Inferior parietal cortex (tissue), 1 donor: ENCODE data around the gene OBI1.
"Not testable (repeated sequence)": the region's sequence is repeated elsewhere in the genome, so short reads cannot be mapped to it uniquely, and the experiment has no call there.

Experiments used
- DNase-seq: peaks from one replicate; pipeline ENCODE4 v3.0.0-alpha.2; 2016; ENCODE audit errors: extremely low spot score

The OBI1 gene

DNA sequence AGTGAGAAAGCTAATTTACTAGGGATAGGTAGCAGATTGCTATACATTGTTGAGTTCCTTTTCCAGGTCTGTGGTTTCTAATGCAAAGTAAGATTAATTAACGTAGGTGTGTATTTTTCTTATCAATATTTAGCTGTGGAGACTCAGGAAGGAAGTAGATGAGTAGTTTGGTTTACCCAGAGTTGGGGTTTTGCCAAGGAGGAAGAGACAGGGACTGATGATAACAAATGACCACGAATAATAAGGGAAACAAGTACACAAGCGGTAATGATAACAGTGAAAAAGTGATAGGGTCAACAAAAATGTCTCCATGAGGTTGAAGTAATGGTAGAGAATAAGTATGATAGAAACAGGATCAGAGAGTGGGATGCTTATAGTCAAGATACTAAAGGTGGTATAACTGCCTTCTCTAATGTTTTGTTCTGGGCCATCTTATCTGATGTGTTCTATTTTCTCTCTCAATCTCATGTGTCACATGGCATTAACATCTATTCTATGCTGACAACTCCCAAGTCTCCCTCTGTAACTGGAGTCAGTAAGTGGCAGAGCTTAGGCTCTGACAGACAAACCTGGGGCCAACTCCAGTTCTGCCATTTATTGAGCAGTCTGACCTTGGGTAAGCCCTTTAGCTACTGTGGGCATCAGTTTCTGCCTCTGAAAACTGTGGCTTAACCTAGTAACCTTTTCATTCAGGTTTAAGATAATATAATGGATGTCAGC lies 8.8 kb downstream of the OBI1 start:
- DNase-seq: no peak

DNA sequence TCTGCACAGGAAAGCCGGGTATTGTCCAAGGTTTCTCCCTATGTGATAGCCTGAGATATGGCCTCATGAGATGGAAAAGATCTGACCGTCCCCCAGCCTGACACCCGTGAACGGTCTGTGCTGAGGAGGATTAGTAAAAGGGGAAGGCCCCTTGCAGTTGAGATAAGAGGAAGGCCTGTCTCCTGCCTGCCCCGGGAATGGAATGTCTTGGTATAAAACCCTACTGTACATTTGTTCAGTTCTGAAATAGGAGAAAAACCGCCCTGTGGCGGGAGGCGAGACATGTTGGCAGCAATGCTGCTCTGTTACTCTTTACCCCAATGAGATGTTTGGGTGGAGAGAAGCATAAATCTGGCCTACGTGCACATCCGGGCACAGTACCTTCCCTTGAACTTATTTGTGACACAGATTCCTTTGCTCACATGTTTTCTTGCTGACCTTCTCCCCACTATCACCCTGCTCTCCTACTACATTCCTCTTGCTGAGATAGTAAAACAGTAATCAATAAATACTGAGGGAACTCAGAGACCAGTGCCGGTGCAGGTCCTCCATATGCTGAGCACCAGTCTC lies 11.8 kb downstream of the OBI1 start:
- not testable (repeated sequence) for DNase-seq

DNA sequence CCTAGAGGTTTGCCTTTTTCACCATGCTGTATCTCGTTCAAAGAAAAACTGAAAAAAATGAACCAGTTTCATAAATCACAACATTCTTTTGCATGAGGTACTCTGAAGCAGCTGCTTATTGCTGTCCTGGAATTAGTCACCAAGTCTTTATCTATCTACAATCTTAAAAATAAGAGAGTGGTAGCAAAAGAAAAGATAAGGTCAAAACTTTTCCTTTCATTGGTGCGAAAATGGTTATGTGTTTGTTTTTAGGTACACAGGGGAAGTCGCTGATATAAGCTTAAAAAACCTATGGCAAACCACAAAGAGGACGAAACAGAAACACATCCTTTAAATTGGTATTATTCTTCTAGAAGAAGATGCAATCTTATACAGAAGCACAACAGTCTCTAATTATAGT lies 20.7 kb downstream of the OBI1 start:
- no peak for DNase-seq

DNA sequence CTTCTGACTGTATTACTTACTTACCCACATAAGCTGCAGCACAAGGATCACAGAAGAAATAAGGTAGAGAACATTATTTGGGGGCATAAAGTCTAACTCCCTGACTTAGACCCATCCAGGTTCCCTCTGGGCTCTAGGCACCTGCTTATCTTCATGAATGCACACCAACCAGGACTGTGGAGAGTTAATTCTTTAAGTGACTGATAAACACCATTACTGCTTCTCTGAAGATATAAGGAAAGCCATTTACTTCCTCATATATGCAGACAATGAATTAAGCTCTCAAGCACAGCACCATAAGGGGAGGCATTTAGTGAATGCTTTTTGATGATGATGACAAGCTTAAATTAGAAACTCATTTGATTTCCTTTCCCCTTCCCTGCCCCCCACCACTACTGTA lies 22.5 kb downstream of the OBI1 start:
- no peak for DNase-seq

DNA sequence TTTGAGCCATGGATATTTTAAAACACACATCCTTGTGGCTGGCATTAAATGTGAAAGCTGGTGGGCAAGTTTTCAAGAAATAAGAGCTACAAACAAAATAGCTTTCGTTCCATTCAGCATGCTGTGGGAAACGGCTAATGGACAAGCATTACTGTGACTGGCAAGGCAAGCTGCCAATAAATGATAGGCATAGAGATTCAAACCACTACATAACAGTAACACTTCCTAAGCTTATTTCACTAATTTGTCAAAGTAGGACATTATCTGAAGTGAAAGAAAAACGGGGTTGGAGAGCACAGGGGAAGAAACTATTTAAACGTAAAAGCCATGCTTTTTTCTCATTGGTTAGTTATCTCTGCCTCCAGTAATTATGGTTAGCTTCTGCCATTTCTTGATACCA lies 26.0 kb downstream of the OBI1 start:
- DNase-seq: no peak

DNA sequence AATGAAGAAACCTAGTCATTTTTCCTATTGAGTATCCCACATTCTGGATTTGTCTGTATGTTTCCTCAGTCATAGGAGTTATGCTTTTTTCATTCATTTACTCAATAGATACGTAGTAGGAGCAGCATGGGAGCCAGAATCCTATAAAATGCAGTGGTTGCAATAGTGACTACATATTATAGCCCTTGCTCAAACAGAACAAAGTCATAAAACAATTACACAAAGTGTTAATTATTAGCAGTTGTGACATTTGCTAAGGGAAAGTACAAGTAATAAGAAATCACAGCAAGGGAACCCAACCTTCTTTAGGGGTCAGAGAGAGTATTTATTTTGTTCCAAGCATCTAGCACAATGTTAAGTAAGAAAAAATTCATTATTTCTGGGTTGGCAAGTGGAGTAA lies 27.9 kb downstream of the OBI1 start:
- no peak for DNase-seq

DNA sequence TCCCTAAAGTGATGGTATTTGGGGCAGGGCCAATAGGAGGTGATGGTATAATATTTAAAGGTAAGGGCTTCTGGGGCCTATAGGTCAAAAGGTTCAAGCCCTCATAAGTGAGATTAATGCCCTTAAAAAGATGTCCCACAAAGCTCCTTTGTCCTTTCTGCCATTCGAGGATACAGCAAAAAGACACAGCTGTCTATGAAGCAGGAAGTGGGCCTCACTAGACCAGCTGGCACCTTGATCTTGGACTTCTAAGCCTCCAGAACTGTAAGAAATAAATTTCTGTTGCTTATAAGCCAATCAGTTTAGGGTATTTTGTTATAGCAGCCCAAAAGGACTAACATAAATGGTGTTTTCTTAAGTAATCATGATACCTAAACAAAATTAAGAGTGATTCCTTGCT lies 28.4 kb downstream of the OBI1 start:
- DNase-seq: no peak

DNA sequence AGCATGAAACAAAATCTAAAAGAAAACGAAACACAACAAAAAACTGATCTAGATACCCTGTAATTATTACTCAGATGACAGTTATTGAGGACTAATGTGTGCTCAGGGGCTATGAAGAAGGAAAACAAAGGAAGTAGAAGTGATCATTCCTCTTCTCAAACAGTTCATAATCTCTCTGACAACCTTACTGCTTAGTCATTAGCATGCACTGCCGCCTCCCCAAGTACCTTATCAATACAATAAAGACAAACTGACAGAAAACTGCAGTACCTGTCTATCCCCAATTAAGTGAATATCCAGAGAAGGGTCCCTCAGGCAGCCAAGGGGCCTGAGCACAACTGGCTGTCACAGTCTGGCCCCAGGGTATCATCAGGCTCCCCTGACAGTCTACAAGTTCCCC lies 33.6 kb downstream of the OBI1 start:
- DNase-seq: no peak

DNA sequence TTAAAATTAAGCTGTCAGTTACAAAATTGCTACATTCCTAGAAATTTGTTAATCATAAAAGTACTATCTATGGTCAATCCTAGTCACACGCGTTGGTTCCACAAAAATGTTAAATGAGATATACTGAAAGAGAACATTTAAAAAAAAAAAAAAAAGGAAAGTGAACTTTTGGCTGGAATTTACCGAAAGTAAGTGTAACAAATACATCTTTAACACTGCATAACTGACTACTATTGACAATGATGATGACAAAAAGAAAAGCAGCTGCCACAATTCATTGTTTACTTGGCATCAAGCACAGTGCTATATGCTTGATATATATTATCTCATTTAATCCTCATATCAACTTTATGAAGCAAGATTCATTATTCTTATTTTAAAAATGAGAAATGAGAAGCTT lies 35.8 kb downstream of the OBI1 start:
- DNase-seq: no peak

DNA sequence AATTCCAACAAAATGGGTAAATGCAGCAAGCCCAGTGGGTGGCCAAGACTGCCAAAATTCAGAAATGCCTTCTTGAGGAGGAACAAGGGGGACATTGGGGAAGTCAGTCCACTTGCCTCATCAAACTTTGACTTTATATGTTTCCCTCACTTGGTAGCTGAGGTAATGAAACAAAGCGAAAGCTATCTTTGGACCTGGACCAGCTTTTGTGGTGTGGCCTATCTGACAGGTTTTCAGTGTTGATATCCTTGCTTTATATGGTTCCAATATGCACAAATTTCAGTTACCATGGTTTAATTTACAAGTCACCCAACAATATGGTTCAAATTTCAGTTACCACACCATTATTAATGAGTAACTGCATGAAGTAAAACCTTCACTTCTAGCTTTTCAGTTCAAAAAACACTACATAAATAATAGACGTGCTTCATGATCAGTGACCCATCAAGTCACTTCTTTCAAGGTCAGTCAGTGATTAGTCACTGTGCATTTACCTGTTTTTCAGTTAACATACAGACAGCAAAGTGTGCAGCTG lies 38.0 kb downstream of the OBI1 start:
- DNase-seq: no peak

DNA sequence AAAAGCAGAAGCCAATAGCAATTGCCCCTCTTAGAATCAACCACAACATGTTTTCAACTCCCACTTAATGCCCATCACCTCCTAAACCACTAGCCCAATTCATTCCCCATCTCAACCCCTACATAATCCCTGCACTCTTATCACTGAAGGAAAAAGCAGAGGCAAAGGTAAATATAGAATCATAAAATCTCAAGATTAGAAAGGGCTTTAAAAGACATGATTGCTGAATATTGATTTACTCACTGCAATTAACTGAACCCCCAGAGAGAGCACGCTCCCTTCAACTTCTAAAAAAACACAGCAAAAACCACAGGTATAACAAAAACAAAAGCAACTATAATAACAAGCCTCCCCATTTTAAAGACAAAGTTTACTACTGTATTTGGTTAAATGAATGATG lies 40.5 kb downstream of the OBI1 start:
- no peak for DNase-seq

DNA sequence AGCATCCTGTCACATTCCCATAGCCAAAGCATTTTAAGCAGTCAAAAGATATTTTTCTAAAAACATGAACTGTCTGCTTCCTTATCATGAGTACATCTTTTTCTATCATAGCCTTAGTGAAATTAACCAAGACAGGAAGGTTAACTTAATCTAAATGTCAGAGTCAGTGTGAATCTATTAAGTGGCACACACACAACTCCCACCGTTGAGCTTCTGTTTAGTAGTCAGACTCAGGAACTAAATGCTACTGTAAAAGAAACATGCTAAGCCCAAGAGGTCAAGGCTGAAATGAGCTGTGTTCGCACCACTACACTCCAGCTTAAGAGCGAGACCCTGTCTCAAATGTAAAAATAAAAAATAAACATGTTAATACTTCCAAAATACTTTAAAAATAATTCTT lies 47.9 kb downstream of the OBI1 start:
- DNase-seq: no peak

DNA sequence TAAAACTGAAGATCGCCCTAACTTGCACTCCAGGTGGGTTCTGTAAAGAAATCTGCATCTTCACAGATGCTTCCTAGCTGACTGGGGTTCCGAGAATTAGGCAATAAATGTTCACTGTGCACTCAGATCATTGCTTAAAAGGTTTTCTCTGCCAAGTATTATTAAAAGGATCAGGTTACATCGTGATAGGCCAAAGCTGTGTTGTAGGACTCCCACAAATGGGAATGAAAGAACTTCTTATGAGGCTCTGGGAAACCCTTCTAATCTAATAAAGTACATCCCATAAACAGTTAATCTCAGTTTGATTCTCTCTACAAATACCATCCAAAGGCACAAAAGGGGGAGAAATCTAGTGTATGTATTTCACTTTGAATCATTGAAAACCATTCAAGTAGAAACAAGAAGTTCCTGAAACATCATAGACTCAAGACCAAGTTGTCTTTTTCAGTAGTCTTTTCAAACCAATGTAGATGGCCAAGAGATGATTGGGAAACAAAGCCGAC lies 48.5 kb downstream of the OBI1 start:
- no peak for DNase-seq

DNA sequence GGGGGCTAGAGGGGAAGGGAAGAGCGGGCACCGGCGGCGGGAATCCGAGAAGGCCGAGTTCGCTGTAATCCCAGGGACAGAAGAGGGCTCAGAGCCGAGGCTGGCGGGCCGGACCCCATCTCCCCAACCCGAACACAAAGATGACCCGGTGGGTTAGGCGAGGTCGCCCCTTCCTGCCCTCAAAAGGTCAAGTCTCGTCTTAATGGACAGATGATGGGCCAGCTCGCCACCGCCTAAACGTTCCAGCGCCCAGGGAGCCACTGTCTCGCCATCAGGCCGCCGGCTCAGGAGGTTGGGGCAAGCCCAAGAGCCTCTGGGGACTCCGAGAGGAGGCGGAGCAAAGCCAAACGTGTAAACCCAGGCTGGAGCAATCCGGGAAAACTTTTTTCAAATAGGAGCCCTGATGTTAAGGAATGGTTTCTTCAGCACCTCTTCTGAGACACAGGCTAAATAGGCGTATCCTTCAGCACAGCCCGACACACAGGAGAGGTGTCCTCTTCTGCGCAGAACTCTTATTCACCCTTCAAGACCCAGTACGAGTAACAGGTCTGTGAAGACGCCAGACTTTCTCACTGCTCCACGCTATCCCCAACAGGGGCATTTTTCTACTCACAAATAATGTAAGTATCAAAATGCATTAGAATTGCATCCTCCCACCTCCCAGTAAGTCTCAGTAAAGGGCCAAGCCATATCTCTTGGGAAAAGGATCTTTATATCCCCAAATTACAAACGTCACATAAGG lies 49.3 kb downstream of the OBI1 start:
- DNase-seq: no peak

DNA sequence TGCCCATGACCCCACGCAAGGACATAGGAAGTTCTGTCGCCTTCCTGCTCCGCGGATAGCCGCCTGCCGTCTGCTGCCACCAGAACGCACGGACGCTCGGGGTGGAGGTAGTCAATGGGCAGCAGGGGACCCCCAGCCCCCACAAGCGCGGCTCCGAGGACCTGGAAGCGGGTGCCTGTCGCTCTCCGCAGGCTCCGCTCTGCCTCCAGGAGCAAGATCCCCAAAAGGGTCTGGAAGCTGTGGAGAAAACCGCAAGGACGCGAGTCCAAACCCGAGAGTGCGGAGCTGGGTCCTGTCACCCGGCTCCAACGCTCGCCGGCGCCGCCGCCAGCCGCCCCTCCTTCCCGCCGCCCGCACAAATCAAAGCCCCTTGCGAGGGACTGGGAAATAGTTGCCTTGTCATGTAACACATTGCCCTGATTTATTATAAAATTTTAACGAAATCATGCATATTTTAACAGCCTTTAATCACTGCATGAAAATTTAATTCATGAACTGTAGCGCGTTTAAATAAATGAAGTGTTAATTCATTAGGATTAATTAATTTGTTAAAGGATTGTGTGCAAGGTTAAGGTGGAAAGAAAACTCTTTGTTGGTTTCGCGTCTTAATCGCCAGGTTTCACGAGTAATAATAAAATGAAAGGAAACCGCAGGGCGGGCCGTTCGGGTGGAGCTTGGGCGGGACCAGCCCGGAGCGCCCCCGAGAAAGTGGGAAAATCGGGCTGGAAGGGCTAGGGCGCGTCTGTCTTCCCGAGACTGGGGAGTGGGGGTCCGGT lies 50.1 kb downstream of the OBI1 start:
- DNase-seq: no peak

DNA sequence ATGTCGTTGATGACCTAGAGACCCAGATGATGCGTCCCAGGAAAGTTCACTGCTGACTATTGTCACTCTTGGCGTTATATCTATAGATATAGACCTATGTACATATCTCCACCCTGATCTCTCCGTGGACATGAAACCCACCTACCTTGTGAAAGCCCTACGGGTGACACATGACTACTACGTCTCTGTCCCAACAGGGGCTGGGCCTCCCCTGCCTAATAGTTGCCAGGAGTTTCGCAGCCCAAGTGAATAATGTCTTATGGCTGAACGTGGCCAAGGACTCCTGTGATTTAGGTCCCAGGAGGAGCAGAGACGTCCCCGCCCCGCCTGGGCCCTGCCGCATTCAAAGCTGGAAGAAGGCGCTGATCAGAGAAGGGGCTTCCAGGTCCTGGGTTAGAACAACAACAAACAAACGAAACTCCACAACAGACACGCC lies 50.7 kb downstream of the OBI1 start:
- DNase-seq: no peak

DNA sequence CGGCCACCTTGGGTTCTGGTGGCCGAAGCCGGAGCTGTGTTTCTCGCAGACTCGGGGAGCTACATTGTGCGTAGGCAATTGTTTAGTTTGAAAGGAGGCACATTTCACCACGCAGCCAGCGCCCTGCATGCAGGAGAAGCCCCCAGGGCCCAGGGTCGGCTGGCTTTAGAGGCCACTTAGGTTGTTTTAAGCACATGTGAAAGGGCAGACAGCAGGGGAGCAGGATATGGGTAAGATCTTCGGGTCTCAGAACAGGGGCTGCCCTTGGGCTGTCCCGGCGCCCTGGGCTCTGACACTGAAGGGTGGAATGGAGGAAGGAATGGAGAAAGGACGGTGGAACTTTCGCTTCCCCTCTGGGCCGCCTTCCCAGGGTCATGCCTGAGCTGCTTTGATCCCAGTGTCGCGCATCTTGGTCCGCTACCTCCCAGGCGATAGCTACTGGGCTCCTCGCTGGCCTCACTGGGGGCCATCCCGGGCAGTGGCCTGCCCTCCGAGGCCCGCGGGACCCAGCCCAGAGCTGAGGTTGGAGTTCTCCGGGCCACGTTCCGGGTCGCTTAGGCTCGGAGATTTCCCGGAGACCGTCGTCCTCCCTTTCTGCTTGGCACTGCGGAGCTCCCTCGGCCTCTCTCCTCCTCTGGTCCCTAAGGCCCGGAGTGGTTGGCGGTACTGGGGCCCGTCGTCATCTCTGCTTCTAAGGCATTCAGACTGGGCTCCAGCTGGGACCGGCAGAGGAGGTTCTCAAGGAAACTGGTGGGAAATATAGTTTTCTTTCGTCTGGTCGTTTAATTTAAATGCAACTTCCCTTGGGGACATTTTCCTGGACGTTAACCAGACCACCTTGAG lies 51.3 kb downstream of the OBI1 start:
- no peak for DNase-seq

DNA sequence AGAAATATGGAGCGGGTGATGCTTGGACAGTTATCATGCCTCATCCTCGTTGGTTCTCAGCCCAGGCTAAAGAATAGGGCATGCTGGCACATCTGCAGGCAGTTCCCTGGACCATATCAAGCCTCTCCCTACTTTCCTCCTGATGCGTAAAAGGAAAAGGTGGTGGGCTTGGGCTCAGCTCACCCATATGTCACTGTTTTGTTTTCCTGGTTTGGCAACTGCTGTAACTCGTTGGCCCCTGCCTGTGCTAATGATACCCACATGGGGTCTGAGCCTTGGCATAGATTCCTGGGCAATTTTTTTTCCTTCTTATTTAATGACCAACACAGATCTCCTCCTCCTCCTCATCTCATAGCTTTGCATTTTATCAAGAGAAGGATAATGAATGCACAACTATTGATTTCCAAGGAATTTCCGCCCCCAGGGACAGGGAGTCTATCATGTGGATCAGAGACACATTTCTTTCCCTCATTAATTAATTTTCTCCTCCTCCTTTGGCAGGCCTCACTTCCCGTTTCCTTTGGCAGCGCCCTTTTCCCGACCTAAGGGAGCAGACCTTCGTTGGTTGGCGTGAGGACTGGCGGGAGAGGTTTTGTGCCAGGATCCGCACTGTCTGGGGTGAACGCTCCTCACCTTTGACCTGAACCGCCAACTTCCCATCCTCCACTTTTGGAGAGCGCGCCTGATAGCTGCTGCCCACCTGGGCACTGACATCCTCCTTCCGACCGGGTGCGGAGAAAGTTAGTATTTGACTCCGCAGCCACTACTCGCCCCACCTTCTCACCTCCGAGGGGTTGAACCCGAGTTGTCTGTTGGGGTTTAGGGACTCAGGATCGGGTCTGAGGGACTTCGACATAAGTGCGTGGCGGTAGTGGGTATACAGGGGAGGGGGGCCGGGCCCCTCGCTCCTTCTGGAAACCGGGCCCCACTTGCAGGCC lies 52.2 kb downstream of the OBI1 start:
- no peak for DNase-seq

DNA sequence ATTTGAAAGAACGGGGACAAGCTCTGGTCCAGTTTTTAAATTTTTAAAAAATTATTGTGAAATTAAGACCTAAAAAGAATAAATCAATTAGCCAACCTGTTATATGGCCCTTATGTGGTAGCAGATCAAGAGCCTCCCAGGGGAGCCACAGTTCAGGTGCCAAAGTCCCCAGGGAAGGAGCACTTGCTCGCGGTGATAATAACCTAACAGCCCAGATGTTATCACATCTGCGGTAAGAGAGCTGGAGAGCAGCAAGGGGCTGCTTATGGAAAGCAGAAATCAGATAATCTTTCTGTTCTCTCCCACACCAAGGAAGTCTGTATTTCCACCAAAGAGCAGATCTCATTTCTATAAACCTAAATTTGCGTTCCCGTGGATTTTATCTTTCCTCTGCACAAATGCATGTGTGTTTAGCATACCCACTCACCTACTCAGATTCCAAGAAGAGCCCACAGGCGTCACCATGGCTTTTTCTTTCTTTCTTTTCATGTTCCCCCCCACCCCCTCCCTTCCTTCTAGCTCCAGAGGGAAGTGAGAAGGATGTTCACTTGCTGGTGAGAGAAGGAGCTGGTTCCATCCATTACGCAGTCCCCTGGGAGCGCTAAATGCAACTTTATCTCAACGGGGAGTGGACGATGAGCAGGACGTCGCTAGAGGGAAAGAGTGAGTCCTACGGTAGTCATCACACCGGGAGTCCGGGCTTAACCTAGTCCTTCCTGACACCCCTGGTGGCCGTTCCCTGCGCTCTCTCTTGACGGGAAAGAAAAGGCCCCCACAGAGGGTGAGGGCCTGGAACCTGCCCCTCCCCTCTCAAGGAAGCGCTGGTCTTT lies 54.0 kb downstream of the OBI1 start:
- no peak for DNase-seq
